Measurements from ENCODE around the gene SPAM1. TPM values are rescaled to one million over a fixed set of nuclear protein-coding genes. Genes with fewer than 3 reads are reported as not detected.

SPAM1 gene
- total RNA-seq, 2 donors from 2014 or later: not detected

DNA sequence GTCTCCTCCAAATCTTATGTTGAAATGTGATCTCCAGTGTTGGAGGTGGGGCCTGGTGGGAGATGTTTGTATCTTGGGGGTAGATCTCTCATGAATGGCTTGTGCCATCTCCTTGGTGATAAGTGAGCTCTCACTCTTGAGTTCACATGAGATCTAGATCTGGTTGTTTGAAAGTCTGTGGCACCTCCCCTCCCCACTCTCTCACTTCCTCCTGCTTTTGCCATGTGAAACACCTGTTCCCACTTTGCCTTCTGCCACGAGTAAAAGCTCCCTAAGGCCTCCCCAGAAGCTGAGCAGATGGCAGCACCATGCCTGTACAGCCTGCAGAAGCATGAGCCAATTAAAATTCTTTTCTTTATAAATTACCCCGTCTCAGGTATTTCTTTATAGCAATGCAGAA is 84.3 kb downstream of the SPAM1 start:
- intact Hi-C loops (cut with DNase I, micrococcal nuclease): no loop called here
- no peak for ATAC-seq

More for the DNA sequence above, 84.3 kb downstream of the SPAM1 start:
- no peak for DNase-seq

Other genes starting within 250 kb of the SPAM1 start
- gene WASL, start 176.2 kb upstream of the SPAM1 start, total RNA-seq: 100 to 1,000 TPM in 1 of 2 donors, 10 to 100 TPM in 1; 93.3 to 108 TPM
- not detected for gene HYAL4, start 80.1 kb upstream of the SPAM1 start, total RNA-seq
- under 1 TPM in 1 of 2 donors, not detected in 1; 0.11 TPM for gene TMEM229A, start 107.8 kb downstream of the SPAM1 start, total RNA-seq